GM18519 (cell line): Measurements from ENCODE around the gene NUMA1.

Experiments used
- ATAC-seq: cut with Tn5 transposase; IDR thresholded peaks from one replicate; pipeline ENCODE4 v1.9.1; 2021; ENCODE audit warnings: mild to moderate bottlenecking, moderate library complexity; ENCODE audit not compliant: unreplicated experiment, low FRiP score

The NUMA1 gene

GRCh38 chr11:72069787-72070251 is 10.5 kb downstream of the NUMA1 start:
- no peak for ATAC-seq

GRCh38 chr11:72069200-72069599 is 11.1 kb downstream of the NUMA1 start:
- ATAC-seq: no peak

DNA sequence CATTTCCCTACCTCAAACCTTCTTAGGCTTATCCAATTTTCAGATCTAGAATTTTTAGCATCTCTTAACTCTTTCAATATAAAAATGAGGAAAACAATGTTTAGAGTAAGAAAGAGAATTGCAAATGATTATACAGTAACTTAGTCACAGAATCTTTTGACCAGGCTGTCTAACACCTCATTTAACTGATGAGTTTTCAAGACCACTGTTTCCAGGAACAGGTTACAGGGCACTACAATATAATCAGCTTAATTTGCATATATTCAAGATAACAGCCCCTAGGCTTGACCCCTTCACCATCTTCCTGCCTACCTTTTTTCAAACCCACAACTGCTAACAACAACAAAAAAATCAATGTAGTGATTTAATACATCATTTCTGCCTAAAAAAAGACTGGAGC is 12.7 kb downstream of the NUMA1 start:
- no peak for ATAC-seq

DNA sequence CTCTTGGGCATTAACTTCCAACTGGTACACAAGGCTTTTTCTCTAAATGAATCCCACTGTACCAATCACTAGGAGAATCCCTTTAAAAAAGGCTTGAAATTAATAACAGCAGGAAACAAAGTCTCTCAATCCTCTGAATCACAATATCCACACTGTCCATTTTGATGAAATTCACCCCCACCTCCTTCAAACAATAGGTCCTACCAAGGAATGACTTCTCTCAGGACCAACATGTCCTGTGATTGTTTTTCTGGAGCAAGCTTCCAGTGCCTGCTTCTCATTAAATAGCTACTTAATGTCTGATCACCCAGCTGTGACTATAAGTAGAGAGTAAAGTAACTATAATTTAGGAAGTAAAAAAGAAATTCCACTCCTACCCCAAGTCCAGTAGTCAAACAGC is 13.1 kb downstream of the NUMA1 start:
- no peak for ATAC-seq

- no peak for ATAC-seq
Measured at GRCh38 chr11:72066855-72067254, 13.5 kb downstream of the NUMA1 start.

GRCh38 chr11:72061739-72062396 is 18.5 kb downstream of the NUMA1 start:
- ATAC-seq: no peak

DNA sequence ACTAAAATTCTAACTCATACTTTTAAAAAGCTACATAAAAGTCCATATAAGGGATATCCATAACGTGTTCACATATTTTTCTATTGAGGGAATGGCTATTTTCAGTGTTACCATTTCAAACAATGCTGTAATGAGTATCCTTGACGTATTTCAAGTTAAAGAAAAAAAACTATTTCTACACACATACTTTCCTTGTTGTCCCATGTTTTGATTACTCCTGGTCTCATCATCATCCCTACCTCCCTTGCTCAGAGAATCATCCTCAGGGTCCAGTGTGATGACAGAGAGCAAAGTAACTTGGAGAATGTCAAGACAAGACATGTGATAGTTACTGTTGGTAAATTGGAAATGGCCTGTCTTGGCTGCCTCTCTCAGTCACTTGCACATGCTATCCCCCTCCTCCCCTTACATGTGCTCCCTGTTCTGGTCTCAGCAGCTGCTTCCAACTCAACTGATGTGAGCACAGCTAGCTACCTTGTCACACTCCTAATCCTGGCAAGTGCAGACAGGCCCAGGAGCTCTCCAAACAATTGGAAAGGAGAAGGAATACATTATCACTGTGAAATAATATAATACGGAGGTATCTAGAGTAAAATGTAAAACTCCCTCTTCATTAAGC is 21.8 kb downstream of the NUMA1 start:
- ATAC-seq: no peak

- ATAC-seq: no peak
Measured at GRCh38 chr11:72048766-72049460, 31.4 kb downstream of the NUMA1 start.

DNA sequence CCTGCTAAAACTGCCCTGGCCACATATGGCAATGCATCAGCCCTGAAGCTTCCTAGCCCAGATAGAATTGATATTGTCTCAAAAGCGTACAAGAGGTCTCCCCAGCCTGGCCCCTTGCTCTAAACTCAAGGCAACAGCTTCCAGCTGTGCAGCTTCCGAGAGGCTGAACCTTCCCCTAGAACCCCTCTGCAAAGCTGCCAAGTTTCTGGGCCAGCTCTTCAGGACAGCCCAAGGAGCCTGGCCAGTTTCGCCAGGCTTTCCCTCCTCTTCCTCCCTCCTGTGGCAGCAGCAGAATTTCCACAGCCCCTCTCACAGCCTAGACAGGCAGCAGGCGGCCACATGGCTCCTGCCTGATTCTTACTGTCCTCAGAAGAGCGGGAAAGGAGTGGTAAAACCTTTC is 34.5 kb downstream of the NUMA1 start:
- ATAC-seq: no peak

- ATAC-seq: no peak
Measured at GRCh38 chr11:72042064-72042745, 38.1 kb downstream of the NUMA1 start.

DNA sequence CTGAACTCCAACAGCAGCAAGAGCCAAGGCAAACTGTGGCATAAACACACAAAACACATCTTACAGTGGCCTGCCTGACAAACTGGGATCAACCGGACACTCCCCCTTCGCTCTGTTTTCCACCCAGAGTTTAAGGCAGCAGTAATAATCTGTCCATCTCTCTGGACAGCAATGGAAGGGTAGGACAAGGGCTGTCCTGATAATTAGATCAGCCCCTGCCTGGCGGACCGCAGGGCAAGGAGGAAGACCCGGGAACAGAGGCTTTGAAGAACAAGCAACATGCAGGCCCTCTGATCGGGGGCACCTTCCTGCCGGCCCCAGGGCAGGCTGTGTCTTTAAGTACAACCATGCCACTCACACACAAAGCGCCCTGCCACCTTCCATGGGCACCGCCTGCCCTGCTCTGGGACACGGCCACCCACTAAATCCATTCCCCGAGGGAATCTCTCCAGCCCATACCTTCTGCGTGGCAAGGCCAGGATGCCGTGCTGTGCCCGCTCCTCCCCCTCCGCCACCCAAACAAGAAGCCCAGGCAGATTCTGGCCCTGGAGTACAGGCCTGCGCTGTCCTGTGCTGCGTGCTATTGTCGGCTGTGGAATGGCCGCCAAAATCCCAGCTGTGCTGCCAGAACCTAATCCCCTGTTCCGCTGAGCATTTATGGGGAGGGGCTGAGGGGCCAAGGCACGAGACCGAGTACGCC is 38.8 kb downstream of the NUMA1 start:
- no peak for ATAC-seq

DNA sequence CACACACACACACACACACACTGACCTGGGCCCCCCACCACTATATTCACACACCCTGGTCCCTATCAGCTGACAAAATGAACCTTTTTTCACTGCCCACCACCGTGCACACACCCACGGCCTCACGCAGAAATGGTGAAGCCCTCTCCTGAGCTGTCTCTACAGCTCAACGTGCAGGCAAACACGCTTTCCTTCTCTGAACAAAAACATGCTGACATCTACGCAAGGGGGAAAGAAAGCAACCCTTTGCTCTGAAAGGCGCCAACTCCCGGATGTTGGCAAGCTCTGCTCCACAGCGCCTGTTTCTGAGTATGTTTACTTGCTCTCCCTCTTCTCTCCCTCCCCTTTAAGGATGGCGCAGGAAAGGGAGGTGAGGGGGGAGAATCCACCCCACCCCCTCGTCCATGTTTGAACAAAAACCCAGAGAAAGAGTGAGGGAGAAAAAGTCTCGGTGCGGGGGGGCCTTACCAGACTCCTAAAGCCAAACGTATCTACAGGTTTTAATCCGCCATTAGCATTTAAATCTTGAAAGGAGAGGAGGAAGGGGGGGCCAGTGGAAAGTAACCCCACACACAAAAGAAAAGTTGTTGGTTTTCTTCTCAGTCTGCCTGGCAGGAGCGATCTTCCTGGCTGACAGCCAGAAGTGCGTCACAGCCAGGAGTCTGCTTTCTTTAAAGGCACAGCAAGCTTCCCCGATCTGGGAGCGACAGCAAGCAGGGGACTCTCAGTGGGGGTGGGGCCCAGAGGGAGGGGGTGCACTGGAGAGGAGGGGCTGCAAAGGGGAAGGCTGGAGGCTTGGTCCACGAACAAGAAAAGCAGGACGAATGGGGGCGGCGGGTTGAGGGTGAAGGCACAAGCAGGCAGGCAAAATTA is 39.6 kb downstream of the NUMA1 start:
- no peak for ATAC-seq

- no peak for ATAC-seq
Measured at GRCh38 chr11:72039856-72040401, 40.4 kb downstream of the NUMA1 start.

- ATAC-seq: no peak
Measured at GRCh38 chr11:72039031-72039855, 41.1 kb downstream of the NUMA1 start.

GRCh38 chr11:72038491-72038890 is 41.9 kb downstream of the NUMA1 start:
- ATAC-seq: no peak

DNA sequence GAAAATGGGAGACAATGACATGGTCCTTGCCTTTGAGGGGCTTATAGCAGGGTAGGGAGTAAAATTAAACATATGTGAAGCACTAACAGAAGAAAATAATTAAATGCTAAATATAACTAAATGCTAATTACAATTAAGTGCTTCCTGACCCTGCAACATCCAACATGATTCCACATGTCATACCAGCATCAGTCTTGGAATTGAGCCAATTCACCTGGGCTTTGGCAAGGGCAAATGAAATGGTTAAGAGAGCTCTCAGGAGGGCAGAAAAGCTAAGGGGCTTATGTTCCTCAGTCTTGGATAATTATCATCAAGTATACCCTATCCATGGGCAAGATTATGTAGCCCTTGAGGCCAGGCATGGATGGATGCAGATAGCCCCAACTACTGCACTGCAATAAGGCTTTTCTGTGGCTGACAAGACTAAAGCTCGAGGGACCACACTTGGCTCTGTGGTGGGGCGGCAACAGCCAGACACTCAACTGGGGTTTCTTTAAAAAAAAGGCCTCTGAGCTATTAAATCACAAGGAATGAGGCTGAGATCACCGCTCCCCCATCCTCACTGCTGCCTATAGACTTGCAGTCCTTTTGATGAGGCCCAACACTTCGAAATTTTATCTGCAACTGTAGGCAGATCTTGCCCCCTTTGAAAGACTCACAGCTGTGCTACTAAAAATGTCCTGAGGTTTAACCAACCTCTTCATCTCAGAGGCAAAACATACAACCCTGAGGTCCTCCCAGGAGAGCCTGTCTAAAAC is 42.6 kb downstream of the NUMA1 start:
- no peak for ATAC-seq

- no peak for ATAC-seq
Measured at GRCh38 chr11:72036687-72037086, 43.7 kb downstream of the NUMA1 start.
